Measurements from ENCODE around the gene SLC25A21.

Gene SLC25A21

GRCh38 chr14:36916668-36917067, 255.7 kb downstream of the SLC25A21 start:
- no peaks in the 10 kb centered on the region for H3K4me1 ChIP-seq (ENCODE audit: control insufficient read depth, low read length)
- no peak for TF ChIP-seq CTCF (IDR thresholded peaks at IDR 0.05; ENCODE audit: low read depth, low read length, poor library complexity, severe bottlenecking)
- no peak for TF ChIP-seq EZH2phosphoT487 (IDR thresholded peaks at IDR 0.05; ENCODE audit: borderline replicate concordance, low read length)
- no peaks in the 10 kb centered on the region for H3K9me3 ChIP-seq (ENCODE audit: control insufficient read depth, insufficient read depth, low read length)
- no peak overlapping the region for H3K27ac ChIP-seq (ENCODE audit: low read depth, low read length)
- no peaks in the 10 kb centered on the region for H3F3A ChIP-seq (ENCODE audit: control insufficient read depth, insufficient read depth)
- no peaks in the 10 kb centered on the region for H3K36me3 ChIP-seq (ENCODE audit: control insufficient read depth, low read length)
- no peak overlapping the region for H3K4me3 ChIP-seq (ENCODE audit: low read length)
- H3K79me2 ChIP-seq (ENCODE audit: control insufficient read depth, low read length), result no peaks in the 10 kb centered on the region
- H3K4me2 ChIP-seq (ENCODE audit: low read length), result no peak overlapping the region
- H4K20me1 ChIP-seq (ENCODE audit: control insufficient read depth, insufficient read depth, low read depth, low read length), result no peaks in the 10 kb centered on the region
- no peaks in the 10 kb centered on the region for H3K9me2 ChIP-seq (replicated peaks; ENCODE audit: control insufficient read depth, low read length)
- no peaks in the 10 kb centered on the region for H3K27me3 ChIP-seq (ENCODE audit: control insufficient read depth, low read length)

DNA sequence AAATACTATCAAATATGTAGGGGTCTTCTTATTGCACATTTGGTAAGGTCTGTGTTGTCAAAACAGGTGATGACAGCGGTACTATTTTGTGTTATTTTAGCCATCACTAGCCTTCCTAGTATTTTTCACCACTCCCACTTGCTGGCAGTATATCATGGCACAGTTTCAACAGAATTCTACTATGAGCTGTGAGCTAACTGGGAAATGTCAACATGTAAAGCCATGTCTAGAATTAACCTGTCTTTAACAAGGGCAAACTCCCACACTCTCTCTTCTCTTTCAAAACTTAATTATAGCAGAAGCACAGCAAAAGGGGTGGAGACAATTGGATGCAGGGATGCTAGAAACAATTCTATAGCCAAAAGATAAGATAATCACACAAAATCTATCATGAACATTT, 257.3 kb downstream of the SLC25A21 start:
- no peaks in the 10 kb centered on the region for H4K20me1 ChIP-seq (ENCODE audit: control insufficient read depth, insufficient read depth, low read depth, low read length)
- H3K9me2 ChIP-seq (replicated peaks; ENCODE audit: control insufficient read depth, low read length), result no peaks in the 10 kb centered on the region
- TF ChIP-seq EZH2phosphoT487 (IDR thresholded peaks at IDR 0.05; ENCODE audit: borderline replicate concordance, low read length) (no peak), CTCF (IDR thresholded peaks at IDR 0.05; ENCODE audit: low read depth, low read length, poor library complexity, severe bottlenecking) (no peak)
- H3K9me3 ChIP-seq (ENCODE audit: control insufficient read depth, insufficient read depth, low read length), result no peaks in the 10 kb centered on the region
- H3K79me2 ChIP-seq (ENCODE audit: control insufficient read depth, low read length), result no peaks in the 10 kb centered on the region
- H3K36me3 ChIP-seq (ENCODE audit: control insufficient read depth, low read length), result no peaks in the 10 kb centered on the region
- no peaks in the 10 kb centered on the region for H3K4me1 ChIP-seq (ENCODE audit: control insufficient read depth, low read length)
- no peak overlapping the region for H3K27ac ChIP-seq (ENCODE audit: low read depth, low read length)
- H3K4me3 ChIP-seq (ENCODE audit: low read length), result no peak overlapping the region
- no peaks in the 10 kb centered on the region for H3F3A ChIP-seq (ENCODE audit: control insufficient read depth, insufficient read depth)
- H3K4me2 ChIP-seq (ENCODE audit: low read length), result no peak overlapping the region
- H3K27me3 ChIP-seq (ENCODE audit: control insufficient read depth, low read length), result no peaks in the 10 kb centered on the region

DNA sequence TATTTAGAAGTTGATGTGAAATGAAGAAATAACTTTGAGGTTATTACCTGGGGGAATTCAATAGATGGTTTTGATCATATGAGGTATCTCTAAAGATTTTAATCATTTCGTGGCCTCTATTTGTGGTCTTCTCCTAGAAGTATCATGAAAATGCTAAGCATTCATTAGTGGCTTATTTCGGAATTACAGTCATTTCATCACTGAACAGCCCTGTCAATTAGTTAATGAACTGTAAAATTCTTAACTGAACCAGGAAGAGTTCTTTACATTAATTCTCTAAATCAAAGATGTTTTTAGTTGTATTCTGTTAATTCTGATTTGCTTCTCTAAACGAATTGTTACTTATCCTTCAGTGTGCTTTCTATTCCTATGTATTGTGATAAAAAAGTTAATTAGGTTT, 261.8 kb downstream of the SLC25A21 start:
- Histone ChIP-seq H3K4me3 (ENCODE audit: low read length) (no peak overlapping the region), H3K27ac (ENCODE audit: low read depth, low read length) (no peak overlapping the region), H3K9me2 (replicated peaks; ENCODE audit: control insufficient read depth, low read length) (no peaks in the 10 kb centered on the region), H3K9me3 (ENCODE audit: control insufficient read depth, insufficient read depth, low read length) (no peaks in the 10 kb centered on the region), H4K20me1 (ENCODE audit: control insufficient read depth, insufficient read depth, low read depth, low read length) (no peaks in the 10 kb centered on the region), H3K4me2 (ENCODE audit: low read length) (no peak overlapping the region), H3F3A (ENCODE audit: control insufficient read depth, insufficient read depth) (no peaks in the 10 kb centered on the region), H3K4me1 (ENCODE audit: control insufficient read depth, low read length) (no peaks in the 10 kb centered on the region), H3K27me3 (ENCODE audit: control insufficient read depth, low read length) (no peaks in the 10 kb centered on the region), H3K79me2 (ENCODE audit: control insufficient read depth, low read length) (no peaks in the 10 kb centered on the region), H3K36me3 (ENCODE audit: control insufficient read depth, low read length) (no peaks in the 10 kb centered on the region)
- TF ChIP-seq EZH2phosphoT487 (IDR thresholded peaks at IDR 0.05; ENCODE audit: borderline replicate concordance, low read length) (no peak), CTCF (IDR thresholded peaks at IDR 0.05; ENCODE audit: low read depth, low read length, poor library complexity, severe bottlenecking) (no peak)

Measured in DOHH2 (cell line).